COLO668 (cell line): ENCODE results near the gene SPINK2.

Experiments used
- DNase-seq: peaks from one replicate; lab custom pipeline; 2025; ENCODE audit not compliant: unreplicated experiment; lab: John Stamatoyannopoulos, UW

The SPINK2 gene

GRCh38 chr4:56799824-56800756 is 21.4 kb downstream of the SPINK2 start:
- peak; percentile 64 for DNase-seq

- no peak for DNase-seq
These were observed 22.2 kb downstream of the SPINK2 start for GRCh38 chr4:56799161-56799759.

GRCh38 chr4:56796211-56796610 is 25.3 kb downstream of the SPINK2 start:
- no peak for DNase-seq

GRCh38 chr4:56791316-56791715 is 30.2 kb downstream of the SPINK2 start:
- DNase-seq: no peak

GRCh38 chr4:56790691-56791091 is 30.8 kb downstream of the SPINK2 start:
- DNase-seq: no peak

GRCh38 chr4:56788081-56788480 is 33.4 kb downstream of the SPINK2 start:
- DNase-seq: no peak

- no peak for DNase-seq
These were observed 34.1 kb downstream of the SPINK2 start for GRCh38 chr4:56787380-56787779.

- no peak for DNase-seq
These were observed 34.5 kb downstream of the SPINK2 start for GRCh38 chr4:56786955-56787354.

GRCh38 chr4:56783986-56784385 is 37.5 kb downstream of the SPINK2 start:
- DNase-seq: no peak

- no peak for DNase-seq
These were observed 39.5 kb downstream of the SPINK2 start for GRCh38 chr4:56782019-56782418.

- no peak for DNase-seq
These were observed 48.2 kb downstream of the SPINK2 start for GRCh38 chr4:56773346-56773745.

- no peak for DNase-seq
These were observed 49.4 kb downstream of the SPINK2 start for GRCh38 chr4:56772134-56772533.

GRCh38 chr4:56768763-56769162 is 52.7 kb downstream of the SPINK2 start:
- no peak for DNase-seq

GRCh38 chr4:56768316-56768715 is 53.2 kb downstream of the SPINK2 start:
- DNase-seq: no peak

GRCh38 chr4:56767567-56767966 is 53.9 kb downstream of the SPINK2 start:
- no peak for DNase-seq

- DNase-seq: no peak
These were observed 56.7 kb downstream of the SPINK2 start for GRCh38 chr4:56764775-56765174.

- DNase-seq: no peak
These were observed 57.3 kb downstream of the SPINK2 start for GRCh38 chr4:56764223-56764622.

- no peak for DNase-seq
These were observed 58.8 kb downstream of the SPINK2 start for GRCh38 chr4:56762484-56763250.

- DNase-seq: no peak
These were observed 61.3 kb downstream of the SPINK2 start for GRCh38 chr4:56760183-56760582.
